HepG2 (cell line): ENCODE results near the gene RAB34. TPM values are rescaled to one million over a fixed set of nuclear protein-coding genes. Genes with fewer than 3 reads are reported as not detected.

ENCODE experiments used
- ARNT2 ChIP-seq: sonication (generic); formaldehyde crosslinking; IDR thresholded peaks from 2 replicates; pipeline ENCODE4 v1.8.0; 2022; ENCODE audit warnings: mild to moderate bottlenecking, low read depth, missing genetic modification reagents, moderate library complexity
- ESRRA ChIP-seq: sonication (generic); formaldehyde crosslinking; IDR thresholded peaks from 2 replicates; pipeline ENCODE4 v1.5.1; 2020; ENCODE audit warnings: mild to moderate bottlenecking, low read depth, missing genetic modification reagents
- ETS1 ChIP-seq: sonication (generic); formaldehyde crosslinking; IDR thresholded peaks from 2 replicates; pipeline ENCODE4 v1.4.0; 2020; ENCODE audit warnings: missing genetic modification reagents
- GABPB1 ChIP-seq: IDR thresholded peaks from 2 replicates; pipeline ENCODE4 v1.6.1; 2016; ENCODE audit warnings: mild to moderate bottlenecking, missing genetic modification reagents, moderate library complexity, missing compliant biosample characterization
- GPBP1L1 ChIP-seq: sonication (generic); formaldehyde crosslinking; IDR thresholded peaks from 2 replicates; pipeline ENCODE4 v1.5.0; 2020; ENCODE audit warnings: mild to moderate bottlenecking, missing genetic modification reagents
- KDM5A ChIP-seq: fragments of 200-600 bp; sonication (generic); IDR thresholded peaks from 2 replicates; pipeline ENCODE4 v1.7.0; 2018; ENCODE audit warnings: antibody characterized with exemption, mild to moderate bottlenecking, low read length, borderline replicate concordance
- MBD4 ChIP-seq: IDR thresholded peaks from 2 replicates; pipeline ENCODE4 v1.6.1; 2012; ENCODE audit warnings: low read length, inconsistent platforms, borderline replicate concordance
- NFKB2 ChIP-seq: sonication (generic); formaldehyde crosslinking; IDR thresholded peaks from 2 replicates; pipeline ENCODE4 v1.4.0; 2020; ENCODE audit warnings: missing genetic modification reagents, borderline replicate concordance
- RELA ChIP-seq: sonication (generic); formaldehyde crosslinking; IDR thresholded peaks from 2 replicates; pipeline ENCODE4 v1.4.0; 2020; ENCODE audit warnings: missing genetic modification reagents
- TOPORS ChIP-seq: sonication (generic); formaldehyde crosslinking; IDR thresholded peaks from 2 replicates; pipeline ENCODE4 v1.8.0; 2023; ENCODE audit warnings: mild to moderate bottlenecking, missing genetic modification reagents
- UBTF ChIP-seq: sonication (generic); formaldehyde crosslinking; IDR thresholded peaks from 2 replicates; pipeline ENCODE4 v1.4.0; 2020; ENCODE audit warnings: mild to moderate bottlenecking, missing genetic modification reagents
- ZBED4 ChIP-seq: sonication (generic); formaldehyde crosslinking; IDR thresholded peaks from 2 replicates; pipeline ENCODE4 v1.4.0; 2020; ENCODE audit warnings: missing genetic modification reagents, borderline replicate concordance
- ZNF143 ChIP-seq: sonication (generic); formaldehyde crosslinking; IDR thresholded peaks from 2 replicates; pipeline ENCODE4 v1.4.0; 2020; ENCODE audit warnings: missing genetic modification reagents
- ZNF256 ChIP-seq: sonication (generic); formaldehyde crosslinking; conservative IDR thresholded peaks from 2 replicates; pipeline ENCODE4 v1.4.0; 2020; ENCODE audit warnings: missing genetic modification reagents
- ZNF335 ChIP-seq: sonication (generic); formaldehyde crosslinking; IDR thresholded peaks from 2 replicates; pipeline ENCODE4 v1.4.0; 2020; ENCODE audit warnings: missing genetic modification reagents
- ZNF362 ChIP-seq: sonication (generic); formaldehyde crosslinking; IDR thresholded peaks from 2 replicates; pipeline ENCODE4 v1.4.0; 2020; ENCODE audit warnings: missing genetic modification reagents, mild to moderate bottlenecking, borderline replicate concordance
- ZNF441 ChIP-seq: sonication (generic); formaldehyde crosslinking; IDR thresholded peaks from 2 replicates; pipeline ENCODE4 v1.7.0; 2021; ENCODE audit warnings: missing genetic modification reagents, borderline replicate concordance
- ZNF747 ChIP-seq: sonication (generic); formaldehyde crosslinking; IDR thresholded peaks from 2 replicates; pipeline ENCODE4 v1.8.1; 2023; ENCODE audit warnings: missing genetic modification reagents, mild to moderate bottlenecking, borderline replicate concordance
- polyA plus RNA-seq, 8 experiments: library from polyadenylated mRNA; depleted of rRNA in 3 of 8; stranded (reverse) in 7 of 8; unstranded in 1 of 8; fragments of >200 nt; fragmentation: Illumina TruSeq in 4 of 8; extraction: Trizol in 4 of 8; gene quantifications; 2 replicates each; pipeline versions ENCODE4 v1.2.1 to v1.2.3, GENCODE V29; 2011 to 2016; ENCODE audit warnings: low read depth in 4 of 8, missing spikeins in 1 of 8, mixed read lengths in 1 of 8; ENCODE audit not compliant: insufficient read depth in 1 of 8
- total RNA-seq, 5 experiments: library from RNA; depleted of rRNA; stranded (reverse); fragments of >200 nt; fragmentation: Illumina TruSeq; extraction: Trizol; gene quantifications; 2 replicates each; pipeline ENCODE4 v1.2.3, GENCODE V29; 2016; ENCODE audit warnings: low read depth in 1 of 5

The RAB34 gene
- total and polyA plus RNA-seq, 2 of the 13 experiments (the other 11 are each of a cell fraction or from before 2014, with no cell fraction given) = 0.49 TPM; not detected in 1

GRCh38 chr17:28743243-28744103 lies 25.8 kb upstream of the RAB34 start, which contains the start of gene TRAF4 (continued):
- TF ChIP-seq GABPB1 = peak; percentile 66; the same call in 1 of the 2 replicates
- no peak for TF ChIP-seq ZBED4
- peak; percentile 59; the same call in 1 of the 2 replicates for TF ChIP-seq ARNT2
- TF ChIP-seq ETS1 (CRISPR knock-in tag) = no peak
- no peak for TF ChIP-seq MBD4
- TF ChIP-seq ZNF256 (CRISPR knock-in tag) = no peak
- no peak for TF ChIP-seq ESRRA
- TF ChIP-seq UBTF (CRISPR knock-in tag) = peak; percentile 81
- TF ChIP-seq NFKB2 (CRISPR knock-in tag) = peak; percentile 62; the same call in 1 of the 2 replicates
- no peak for TF ChIP-seq RELA (CRISPR knock-in tag)
- TF ChIP-seq ZNF362 = no peak
- no peak for TF ChIP-seq KDM5A
- TF ChIP-seq TOPORS = 0 out of 2 replicates have a peak, but pooled peaks have one; percentile 4
- 0 out of 2 replicates have a peak, but pooled peaks have one; percentile 38 for TF ChIP-seq ZNF441 (CRISPR knock-in tag)
- TF ChIP-seq GPBP1L1 (CRISPR knock-in tag) = no peak
- peak; percentile 55 for TF ChIP-seq ZNF143 (CRISPR knock-in tag)
- no peak for TF ChIP-seq ZNF335 (CRISPR knock-in tag)
- no peak for TF ChIP-seq ZNF747 (CRISPR knock-in tag)
